H1 (cell line): ENCODE data around the gene AHRR. TPM values are rescaled to one million over a fixed set of nuclear protein-coding genes. Genes with fewer than 3 reads are reported as not detected.

Experiments used
- CTCF ChIA-PET: fragments of 300-600 bp; sonication (Branson Sonifier 250); formaldehyde crosslinking; loops from one replicate; lab custom pipeline; 2021; ENCODE audit not compliant: partially characterized antibody; lab: Charles Lee
- POLR2A ChIA-PET: fragments of 300-600 bp; sonication (Branson Sonifier 250); formaldehyde crosslinking; loops from one replicate; lab custom pipeline; 2021; ENCODE audit warnings: inconsistent platforms; ENCODE audit not compliant: partially characterized antibody; lab: Charles Lee
- DNase-seq, 2 experiments: peaks; one replicate each; pipeline versions ENCODE4 v3.0.0 to v3.0.0-alpha.2; 2010 to 2022; ENCODE audit warnings: low spot score in 2 of 2, low read depth in 1 of 2, mixed read lengths in 1 of 2
- FAIRE-seq: peaks from 2 replicates; lab custom pipeline; 2011; peaks lifted over from hg19 to GRCh38; lab: Jason Lieb, UNC
- H2AFZ ChIP-seq: 2 replicates; pipeline ENCODE4 v1.8.1; 2012; ENCODE audit warnings: low read length, inconsistent platforms
- H2AK5ac ChIP-seq: 2 replicates; pipeline ENCODE4 v1.6.1; 2013; ENCODE audit warnings: low read depth, low read length
- H2BK120ac ChIP-seq: replicated peaks from 2 replicates; pipeline ENCODE3; 2013; ENCODE audit warnings: low read depth, low read length, inconsistent platforms
- H2BK12ac ChIP-seq: 2 replicates; pipeline ENCODE4 v1.6.1; 2013; ENCODE audit warnings: low read depth, low read length
- H2BK15ac ChIP-seq: 2 replicates; pipeline ENCODE4 v1.6.1; 2013; ENCODE audit warnings: low read length
- H2BK20ac ChIP-seq: 2 replicates; pipeline ENCODE4 v1.6.1; 2013; ENCODE audit warnings: low read length
- H2BK5ac ChIP-seq: 2 replicates; pipeline ENCODE4 v1.6.1; 2013; ENCODE audit warnings: low read depth, low read length
- H3K14ac ChIP-seq: 2 replicates; pipeline ENCODE4 v1.6.1; 2013; ENCODE audit warnings: inconsistent platforms; ENCODE audit not compliant: insufficient read length
- H3K18ac ChIP-seq: 2 replicates; pipeline ENCODE4 v1.6.1; 2013; ENCODE audit warnings: low read length; ENCODE audit errors: extremely low read depth
- H3K23ac ChIP-seq: 2 replicates; pipeline ENCODE4 v1.6.1; 2013; ENCODE audit warnings: inconsistent platforms; ENCODE audit not compliant: insufficient read length
- H3K23me2 ChIP-seq: 2 replicates; pipeline ENCODE4 v1.6.1; 2013; ENCODE audit warnings: low read depth, low read length
- H3K27ac ChIP-seq: 2 replicates; pipeline ENCODE4 v1.6.1; 2011; ENCODE audit warnings: low read depth, low read length, inconsistent platforms
- H3K27me3 ChIP-seq, 4 experiments: replicated peaks in 1 of 4; 1 replicate in 1 of 4; 2 replicates in 3 of 4; pipeline versions ENCODE4 v1.6.1 to v1.8.1; 2011 to 2013; ENCODE audit warnings: low read length in 3 of 4, mild to moderate bottlenecking in 3 of 4, inconsistent platforms in 2 of 4, mixed read lengths in 2 of 4, moderate library complexity in 1 of 4; ENCODE audit not compliant: control insufficient read depth in 3 of 4, insufficient read depth in 3 of 4; ENCODE audit errors: extremely low read depth in 1 of 4
- H3K36me3 ChIP-seq, 4 experiments: 2 replicates each; pipeline versions ENCODE4 v1.6.1 to v1.8.1; 2011 to 2013; ENCODE audit warnings: mild to moderate bottlenecking in 4 of 4, low read length in 3 of 4, moderate library complexity in 2 of 4, control low read depth in 1 of 4, inconsistent platforms in 1 of 4; ENCODE audit not compliant: insufficient read depth in 4 of 4, control insufficient read depth in 2 of 4
- H3K4ac ChIP-seq: replicated peaks from 2 replicates; pipeline ENCODE3; 2013; ENCODE audit warnings: low read length, low read depth, mixed read lengths, inconsistent platforms; ENCODE audit not compliant: insufficient read length
- H3K4me1 ChIP-seq, 4 experiments: replicated peaks in 1 of 4; 1 replicate in 1 of 4; 2 replicates in 3 of 4; pipeline versions ENCODE4 v1.6.1 to v1.8.1; 2011 to 2013; ENCODE audit warnings: low read length in 3 of 4, inconsistent platforms in 2 of 4, mixed read lengths in 1 of 4; ENCODE audit not compliant: insufficient read depth in 4 of 4, control insufficient read depth in 3 of 4
- H3K4me2 ChIP-seq, 2 experiments: 2 replicates each; pipeline versions ENCODE4 v1.6.1 to v1.8.1; 2011 to 2013; ENCODE audit warnings: low read depth in 2 of 2, low read length in 2 of 2, control low read depth in 1 of 2, inconsistent platforms in 1 of 2, mild to moderate bottlenecking in 1 of 2; ENCODE audit not compliant: insufficient read depth in 1 of 2
- H3K4me3 ChIP-seq, 4 experiments: fragments of 200-600, 300-600 bp in 1 of 4; sonication (generic), shearing (Covaris generic), sonication (Bioruptor Twin) in 1 of 4; 2 replicates each; pipeline versions ENCODE4 v1.5.1 to v1.8.1; 2011 to 2016; ENCODE audit warnings: low read length in 4 of 4, low read depth in 3 of 4, control low read depth in 2 of 4, inconsistent platforms in 2 of 4, mild to moderate bottlenecking in 2 of 4, mixed read lengths in 1 of 4, moderate library complexity in 1 of 4; ENCODE audit not compliant: insufficient read depth in 2 of 4; ENCODE audit errors: extremely low read depth in 1 of 4
- H3K56ac ChIP-seq: replicated peaks from 2 replicates; pipeline ENCODE3; 2013; ENCODE audit warnings: low read depth, mild to moderate bottlenecking, mixed read lengths, low read length, inconsistent platforms; ENCODE audit not compliant: insufficient read length
- H3K79me1 ChIP-seq: 2 replicates; pipeline ENCODE4 v1.6.1; 2013; ENCODE audit warnings: low read depth, low read length, control low read depth
- H3K79me2 ChIP-seq, 2 experiments: 2 replicates each; pipeline versions ENCODE4 v1.6.1 to v1.8.1; 2012 to 2013; ENCODE audit warnings: low read length in 2 of 2, mild to moderate bottlenecking in 2 of 2, inconsistent platforms in 1 of 2; ENCODE audit not compliant: insufficient read depth in 2 of 2, control insufficient read depth in 1 of 2
- H3K9ac ChIP-seq, 4 experiments: replicated peaks in 1 of 4; 1 replicate in 1 of 4; 2 replicates in 3 of 4; pipeline versions ENCODE4 v1.6.1 to v1.8.1; 2011 to 2013; ENCODE audit warnings: low read depth in 3 of 4, low read length in 3 of 4, control low read depth in 2 of 4, mild to moderate bottlenecking in 2 of 4, moderate library complexity in 2 of 4, inconsistent platforms in 1 of 4; ENCODE audit errors: extremely low read depth in 1 of 4
- H3K9me3 ChIP-seq, 2 experiments: 2 replicates each; pipeline versions ENCODE4 v1.6.1 to v1.8.1; 2012 to 2013; ENCODE audit warnings: mild to moderate bottlenecking in 2 of 2, moderate library complexity in 2 of 2, control low read depth in 1 of 2, inconsistent platforms in 1 of 2, low read depth in 1 of 2, low read length in 1 of 2, mixed read lengths in 1 of 2; ENCODE audit not compliant: insufficient read depth in 2 of 2
- H4K20me1 ChIP-seq, 2 experiments: replicated peaks in 1 of 2; 2 replicates each; pipeline versions ENCODE3 to v1.8.1; 2011 to 2013; ENCODE audit warnings: inconsistent platforms in 2 of 2, low read length in 2 of 2, mild to moderate bottlenecking in 1 of 2; ENCODE audit not compliant: insufficient read depth in 2 of 2, control insufficient read depth in 1 of 2
- H4K5ac ChIP-seq: 2 replicates; pipeline ENCODE4 v1.6.1; 2013; ENCODE audit warnings: low read length, low read depth, mixed read lengths, inconsistent platforms; ENCODE audit not compliant: insufficient read length
- H4K8ac ChIP-seq: 2 replicates; pipeline ENCODE4 v1.8.0; 2013; ENCODE audit warnings: mild to moderate bottlenecking, moderate library complexity, low read length, inconsistent platforms; ENCODE audit not compliant: insufficient read depth; ENCODE audit errors: extremely low read depth
- H4K91ac ChIP-seq: replicated peaks from 2 replicates; pipeline ENCODE3; 2013; ENCODE audit warnings: low read length, mixed read lengths, inconsistent platforms; ENCODE audit not compliant: insufficient read length
- CREB1 ChIP-seq: IDR thresholded peaks from 2 replicates; pipeline ENCODE4 v1.6.1; 2012; ENCODE audit warnings: inconsistent platforms
- EGR1 ChIP-seq: IDR thresholded peaks from 2 replicates; pipeline ENCODE4 v1.6.1; 2011; ENCODE audit warnings: low read depth, low read length, borderline replicate concordance
- EZH2 ChIP-seq: fragments of 200-600 bp; sonication (generic); IDR thresholded peaks from 2 replicates; pipeline ENCODE4 v1.7.1; 2012; ENCODE audit warnings: low read depth, mild to moderate bottlenecking, moderate library complexity, low read length, inconsistent platforms; ENCODE audit not compliant: severe bottlenecking
- KDM4A ChIP-seq: IDR thresholded peaks from one replicate; pipeline ENCODE4 v1.7.1; 2012; ENCODE audit warnings: low read depth, mild to moderate bottlenecking, moderate library complexity, low read length, inconsistent platforms; ENCODE audit not compliant: severe bottlenecking
- NANOG ChIP-seq: IDR thresholded peaks from 2 replicates; pipeline ENCODE4 v1.6.1; 2011; ENCODE audit warnings: low read length, low read depth, mild to moderate bottlenecking, inconsistent platforms; ENCODE audit not compliant: insufficient read depth, poor library complexity, severe bottlenecking
- POLR2A ChIP-seq, 2 experiments: IDR thresholded peaks; 1 replicate in 1 of 2; 2 replicates in 1 of 2; pipeline ENCODE4 v1.6.1; 2011; ENCODE audit warnings: low read depth in 2 of 2, low read length in 2 of 2, mild to moderate bottlenecking in 2 of 2; ENCODE audit errors: control extremely low read depth in 1 of 2
- SAP30 ChIP-seq: fragments of 300-600 bp; sonication (generic); IDR thresholded peaks from 2 replicates; pipeline ENCODE4 v1.7.1; 2012; ENCODE audit warnings: low read length, moderate library complexity, mild to moderate bottlenecking, inconsistent platforms; ENCODE audit not compliant: insufficient read depth, insufficient replicate concordance
- TAF1 ChIP-seq: IDR thresholded peaks from 2 replicates; pipeline ENCODE4 v1.6.1; 2011; ENCODE audit warnings: mild to moderate bottlenecking, low read depth, low read length
- YY1 ChIP-seq: IDR thresholded peaks from 2 replicates; pipeline ENCODE4 v1.6.1; 2011; ENCODE audit warnings: low read depth, mild to moderate bottlenecking, low read length
- ZNF274 ChIP-seq: IDR thresholded peaks from 2 replicates; pipeline ENCODE4 v1.7.0; 2012; ENCODE audit warnings: low read length, borderline replicate concordance; ENCODE audit errors: extremely low read depth
- WGBS, 2 experiments: shearing (Covaris generic) in 1 of 2; methylation state at CpG; one replicate each; pipeline versions ENCODE4 v1.1.6 to v1.1.7; 2013 to 2015; ENCODE audit warnings: low lambda C conversion rate in 2 of 2, mixed read lengths in 2 of 2, inconsistent platforms in 1 of 2, low coverage in 1 of 2, missing lambda C conversion rate in 1 of 2; ENCODE audit not compliant: insufficient replicate concordance in 2 of 2, insufficient coverage in 1 of 2, insufficient read length in 1 of 2; ENCODE audit errors: extremely low coverage in 1 of 2, missing lambda C conversion rate in 1 of 2; 5-methylcytosine and 5-hydroxymethylcytosine counted together
- polyA plus RNA-seq, 7 experiments: library from polyadenylated mRNA; depleted of rRNA in 3 of 7; stranded (reverse) in 5 of 7; unstranded in 2 of 7; fragments of >200 nt in 5 of 7; fragments of 200-250 nt in 2 of 7; gene quantifications; 1 replicate in 5 of 7; 2 replicates in 1 of 7; 4 replicates in 1 of 7; pipeline versions ENCODE4 v1.2.1 to v1.2.3, GENCODE V29; 2011 to 2013; ENCODE audit warnings: missing spikeins in 2 of 7, mixed read lengths in 2 of 7
- total RNA-seq: library from RNA; stranded (reverse); fragmentation: NEBNext Ultra II Directional; extraction: Animal tissue kit (Norgen Biotek cat#: 25700); gene quantifications from 2 replicates; pipeline ENCODE4 v1.2.1, GENCODE V29; 2021
- TF ChIP-seq, protein P1 (sequence below): IDR thresholded peaks from 2 replicates; pipeline ENCODE4 v1.6.1; 2011; ENCODE audit warnings: low read length, improper control_type of control experiment

The AHRR gene
- total and polyA plus RNA-seq, 2 of the 8 experiments (the other 6 are each of a cell fraction or from before 2014, with no cell fraction given), result 0.41 to 0.80 TPM

GRCh38 chr5:380701-381309 lies 59.3 kb downstream of the AHRR start:
- no peak for FAIRE-seq
- CTCF ChIA-PET, result interaction anchor here (0.7 to 3.6 kb wide), 3 partner anchors 28 to 55 kb away, joined by 3 to 11 read pairs (median 3); no protein-coding TSS in a partner anchor

More at GRCh38 chr5:380701-381309, 59.3 kb downstream of the AHRR start:
- Histone ChIP-seq H2AK5ac (no peak overlapping the region), H3K4ac (no peak overlapping the region), H2BK5ac (no peak overlapping the region), H3K14ac (no peak overlapping the region), H4K8ac (no peak overlapping the region), H3K9me3 (no peaks in the 10 kb centered on the region), H3K4me3 (no peak overlapping the region), H3K23me2 (no peaks in the 10 kb centered on the region), H3K9ac (no peak overlapping the region), H2AFZ (no peak overlapping the region), H3K4me2 (no peak overlapping the region), H2BK120ac (no peak overlapping the region), H4K91ac (no peak overlapping the region), H4K5ac (no peak overlapping the region), H3K79me2 (no peaks in the 10 kb centered on the region), H3K36me3 (no peaks in the 10 kb centered on the region), H3K27ac (no peak overlapping the region), H3K56ac (no peak overlapping the region), H3K27me3 (peaks cover 0 to 3% (median 0%) of the 10 kb centered on the region in 4 experiments; a peak in 2 of 7 replicates), H3K18ac (no peak overlapping the region), H2BK12ac (no peak overlapping the region), H3K23ac (no peak overlapping the region), H2BK20ac (no peak overlapping the region), H4K20me1 (no peaks in the 10 kb centered on the region), H2BK15ac (no peak overlapping the region), H3K4me1 (no peaks in the 10 kb centered on the region; a peak in 1 of 7 replicates), H3K79me1 (no peaks in the 10 kb centered on the region)
- peak in 1 of 2 experiments; percentile 3 for DNase-seq
- POLR2A ChIA-PET, result no interaction called here
- 100% methylated on average over 2 of the region's 2 CpGs; no CpG with 5 or more reads in 1 of the 2 experiments for WGBS, 2 experiments
- TF ChIP-seq YY1, result no peak
- no peak for TF ChIP-seq EGR1
- TF ChIP-seq TAF1, result no peak
- TF ChIP-seq ZNF274, result no peak
- no peak for TF ChIP-seq NANOG
- TF ChIP-seq KDM4A, result no peak
- no peak for TF ChIP-seq POLR2A (IDR thresholded peaks at IDR 0.05; ENCODE audit: control extremely low read depth in 1 of 2, low read depth in 2 of 2, low read length in 2 of 2)
- TF ChIP-seq EZH2, result no peak
- TF ChIP-seq, protein P1, sequence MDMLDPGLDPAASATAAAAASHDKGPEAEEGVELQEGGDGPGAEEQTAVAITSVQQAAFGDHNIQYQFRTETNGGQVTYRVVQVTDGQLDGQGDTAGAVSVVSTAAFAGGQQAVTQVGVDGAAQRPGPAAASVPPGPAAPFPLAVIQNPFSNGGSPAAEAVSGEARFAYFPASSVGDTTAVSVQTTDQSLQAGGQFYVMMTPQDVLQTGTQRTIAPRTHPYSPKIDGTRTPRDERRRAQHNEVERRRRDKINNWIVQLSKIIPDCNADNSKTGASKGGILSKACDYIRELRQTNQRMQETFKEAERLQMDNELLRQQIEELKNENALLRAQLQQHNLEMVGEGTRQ, result no peak
- TF ChIP-seq CREB1, result no peak
- no peak for TF ChIP-seq SAP30
